Measurements from ENCODE around the gene ELOF1. TPM values are rescaled to one million over a fixed set of nuclear protein-coding genes. Genes with fewer than 3 reads are reported as not detected.

The ELOF1 gene
- total and polyA plus RNA-seq, 2 of the 13 experiments (the other 11 are each of a cell fraction or from before 2014, with no cell fraction given) = 14.5 to 43.2 TPM

GRCh38 chr19:11558881-11559828 is at the start of gene ELOF1 (continued):
- TF ChIP-seq ZFP41 (CRISPR knock-in tag; IDR thresholded peaks at IDR 0.05; ENCODE audit: borderline replicate concordance) = peak; percentile 52; the same call in 1 of the 2 replicates
- no peak for TF ChIP-seq ZFP36 (IDR thresholded peaks at IDR 0.05; ENCODE audit: borderline replicate concordance, low read depth, low read length, partially characterized antibody)
- no peak for TF ChIP-seq KLF12 (CRISPR knock-in tag; IDR thresholded peaks at IDR 0.05; ENCODE audit: borderline replicate concordance)
- TF ChIP-seq HDAC6 (IDR thresholded peaks at IDR 0.05; ENCODE audit: low read depth, low read length) = no peak
- no peak for TF ChIP-seq ZNF746 (CRISPR knock-in tag; IDR thresholded peaks at IDR 0.05)
- TF ChIP-seq BHLHE40 (IDR thresholded peaks at IDR 0.05; ENCODE audit: low read length) = no peak
- TF ChIP-seq ZBTB39 (CRISPR knock-in tag; IDR thresholded peaks at IDR 0.05) = no peak
- no peak for TF ChIP-seq MYNN (CRISPR knock-in tag; IDR thresholded peaks at IDR 0.05; ENCODE audit: low read depth)
- TF ChIP-seq FOSL2 (CRISPR knock-in tag; IDR thresholded peaks at IDR 0.05) = no peak
- no peak for TF ChIP-seq ZNF367 (CRISPR knock-in tag; IDR thresholded peaks at IDR 0.05; ENCODE audit: borderline replicate concordance)
- TF ChIP-seq MXD3 (CRISPR knock-in tag; IDR thresholded peaks at IDR 0.05) = no peak
- no peak for TF ChIP-seq NBN (conservative IDR thresholded peaks at IDR 0.05)
- no peak for TF ChIP-seq FOXP1 (IDR thresholded peaks at IDR 0.05)
- no peak for TF ChIP-seq FOXP1 (CRISPR knock-in tag; IDR thresholded peaks at IDR 0.05)
- no peak for TF ChIP-seq HMG20B (CRISPR knock-in tag; conservative IDR thresholded peaks at IDR 0.05)
- no peak for TF ChIP-seq SNAI1 (CRISPR knock-in tag; IDR thresholded peaks at IDR 0.05; ENCODE audit: borderline replicate concordance)
- TF ChIP-seq ZNF17 (CRISPR knock-in tag; IDR thresholded peaks at IDR 0.05) = no peak
- TF ChIP-seq CEBPG (CRISPR knock-in tag; IDR thresholded peaks at IDR 0.05) = no peak
- no peak for TF ChIP-seq GMEB2 (CRISPR knock-in tag; IDR thresholded peaks at IDR 0.05; ENCODE audit: low read depth)
- peak; percentile 31; the same call in 1 of the 2 replicates for TF ChIP-seq ZKSCAN5 (CRISPR knock-in tag; IDR thresholded peaks at IDR 0.05)
- no peak for TF ChIP-seq GRHL1 (CRISPR knock-in tag; conservative IDR thresholded peaks at IDR 0.05)
- TF ChIP-seq SP2 (CRISPR knock-in tag; IDR thresholded peaks at IDR 0.05) = peak; percentile 56; the same call in 1 of the 2 replicates
- no peak for TF ChIP-seq ZNF775 (CRISPR knock-in tag; IDR thresholded peaks at IDR 0.05; ENCODE audit: borderline replicate concordance)
- no peak for TF ChIP-seq SATB2 (CRISPR knock-in tag; IDR thresholded peaks at IDR 0.05)
- TF ChIP-seq HOXD1 (CRISPR knock-in tag; IDR thresholded peaks at IDR 0.05) = no peak
- TF ChIP-seq ZNF530 (CRISPR knock-in tag; IDR thresholded peaks at IDR 0.05; ENCODE audit: low read depth) = no peak
